H1 (cell line): ENCODE data around the gene PIK3R1. TPM values are rescaled to one million over a fixed set of nuclear protein-coding genes. Genes with fewer than 3 reads are reported as not detected.

Experiments used
- CTCF ChIA-PET: fragments of 300-600 bp; sonication (Branson Sonifier 250); formaldehyde crosslinking; loops from one replicate; lab custom pipeline; 2021; ENCODE audit not compliant: partially characterized antibody; lab: Charles Lee
- POLR2A ChIA-PET: fragments of 300-600 bp; sonication (Branson Sonifier 250); formaldehyde crosslinking; loops from one replicate; lab custom pipeline; 2021; ENCODE audit warnings: inconsistent platforms; ENCODE audit not compliant: partially characterized antibody; lab: Charles Lee
- DNase-seq, 2 experiments: peaks; one replicate each; pipeline versions ENCODE4 v3.0.0 to v3.0.0-alpha.2; 2010 to 2022; ENCODE audit warnings: low spot score in 2 of 2, low read depth in 1 of 2, mixed read lengths in 1 of 2
- FAIRE-seq: peaks from 2 replicates; lab custom pipeline; 2011; peaks lifted over from hg19 to GRCh38; lab: Jason Lieb, UNC
- H2AFZ ChIP-seq: 2 replicates; pipeline ENCODE4 v1.8.1; 2012; ENCODE audit warnings: low read length, inconsistent platforms
- H2AK5ac ChIP-seq: 2 replicates; pipeline ENCODE4 v1.6.1; 2013; ENCODE audit warnings: low read depth, low read length
- H2BK120ac ChIP-seq: replicated peaks from 2 replicates; pipeline ENCODE3; 2013; ENCODE audit warnings: low read depth, low read length, inconsistent platforms
- H2BK12ac ChIP-seq: 2 replicates; pipeline ENCODE4 v1.6.1; 2013; ENCODE audit warnings: low read depth, low read length
- H2BK15ac ChIP-seq: 2 replicates; pipeline ENCODE4 v1.6.1; 2013; ENCODE audit warnings: low read length
- H2BK20ac ChIP-seq: 2 replicates; pipeline ENCODE4 v1.6.1; 2013; ENCODE audit warnings: low read length
- H2BK5ac ChIP-seq: 2 replicates; pipeline ENCODE4 v1.6.1; 2013; ENCODE audit warnings: low read depth, low read length
- H3K14ac ChIP-seq: 2 replicates; pipeline ENCODE4 v1.6.1; 2013; ENCODE audit warnings: inconsistent platforms; ENCODE audit not compliant: insufficient read length
- H3K18ac ChIP-seq: 2 replicates; pipeline ENCODE4 v1.6.1; 2013; ENCODE audit warnings: low read length; ENCODE audit errors: extremely low read depth
- H3K23ac ChIP-seq: 2 replicates; pipeline ENCODE4 v1.6.1; 2013; ENCODE audit warnings: inconsistent platforms; ENCODE audit not compliant: insufficient read length
- H3K23me2 ChIP-seq: 2 replicates; pipeline ENCODE4 v1.6.1; 2013; ENCODE audit warnings: low read depth, low read length
- H3K27ac ChIP-seq: 2 replicates; pipeline ENCODE4 v1.6.1; 2011; ENCODE audit warnings: low read depth, low read length, inconsistent platforms
- H3K27me3 ChIP-seq, 4 experiments: replicated peaks in 1 of 4; 1 replicate in 1 of 4; 2 replicates in 3 of 4; pipeline versions ENCODE4 v1.6.1 to v1.8.1; 2011 to 2013; ENCODE audit warnings: low read length in 3 of 4, mild to moderate bottlenecking in 3 of 4, inconsistent platforms in 2 of 4, mixed read lengths in 2 of 4, moderate library complexity in 1 of 4; ENCODE audit not compliant: control insufficient read depth in 3 of 4, insufficient read depth in 3 of 4; ENCODE audit errors: extremely low read depth in 1 of 4
- H3K36me3 ChIP-seq, 4 experiments: 2 replicates each; pipeline versions ENCODE4 v1.6.1 to v1.8.1; 2011 to 2013; ENCODE audit warnings: mild to moderate bottlenecking in 4 of 4, low read length in 3 of 4, moderate library complexity in 2 of 4, control low read depth in 1 of 4, inconsistent platforms in 1 of 4; ENCODE audit not compliant: insufficient read depth in 4 of 4, control insufficient read depth in 2 of 4
- H3K4ac ChIP-seq: replicated peaks from 2 replicates; pipeline ENCODE3; 2013; ENCODE audit warnings: low read length, low read depth, mixed read lengths, inconsistent platforms; ENCODE audit not compliant: insufficient read length
- H3K4me1 ChIP-seq, 4 experiments: replicated peaks in 1 of 4; 1 replicate in 1 of 4; 2 replicates in 3 of 4; pipeline versions ENCODE4 v1.6.1 to v1.8.1; 2011 to 2013; ENCODE audit warnings: low read length in 3 of 4, inconsistent platforms in 2 of 4, mixed read lengths in 1 of 4; ENCODE audit not compliant: insufficient read depth in 4 of 4, control insufficient read depth in 3 of 4
- H3K4me2 ChIP-seq, 2 experiments: 2 replicates each; pipeline versions ENCODE4 v1.6.1 to v1.8.1; 2011 to 2013; ENCODE audit warnings: low read depth in 2 of 2, low read length in 2 of 2, control low read depth in 1 of 2, inconsistent platforms in 1 of 2, mild to moderate bottlenecking in 1 of 2; ENCODE audit not compliant: insufficient read depth in 1 of 2
- H3K4me3 ChIP-seq, 4 experiments: fragments of 200-600, 300-600 bp in 1 of 4; sonication (generic), shearing (Covaris generic), sonication (Bioruptor Twin) in 1 of 4; 2 replicates each; pipeline versions ENCODE4 v1.5.1 to v1.8.1; 2011 to 2016; ENCODE audit warnings: low read length in 4 of 4, low read depth in 3 of 4, control low read depth in 2 of 4, inconsistent platforms in 2 of 4, mild to moderate bottlenecking in 2 of 4, mixed read lengths in 1 of 4, moderate library complexity in 1 of 4; ENCODE audit not compliant: insufficient read depth in 2 of 4; ENCODE audit errors: extremely low read depth in 1 of 4
- H3K56ac ChIP-seq: replicated peaks from 2 replicates; pipeline ENCODE3; 2013; ENCODE audit warnings: low read depth, mild to moderate bottlenecking, mixed read lengths, low read length, inconsistent platforms; ENCODE audit not compliant: insufficient read length
- H3K79me1 ChIP-seq: 2 replicates; pipeline ENCODE4 v1.6.1; 2013; ENCODE audit warnings: low read depth, low read length, control low read depth
- H3K79me2 ChIP-seq, 2 experiments: 2 replicates each; pipeline versions ENCODE4 v1.6.1 to v1.8.1; 2012 to 2013; ENCODE audit warnings: low read length in 2 of 2, mild to moderate bottlenecking in 2 of 2, inconsistent platforms in 1 of 2; ENCODE audit not compliant: insufficient read depth in 2 of 2, control insufficient read depth in 1 of 2
- H3K9ac ChIP-seq, 4 experiments: replicated peaks in 1 of 4; 1 replicate in 1 of 4; 2 replicates in 3 of 4; pipeline versions ENCODE4 v1.6.1 to v1.8.1; 2011 to 2013; ENCODE audit warnings: low read depth in 3 of 4, low read length in 3 of 4, control low read depth in 2 of 4, mild to moderate bottlenecking in 2 of 4, moderate library complexity in 2 of 4, inconsistent platforms in 1 of 4; ENCODE audit errors: extremely low read depth in 1 of 4
- H3K9me3 ChIP-seq, 2 experiments: 2 replicates each; pipeline versions ENCODE4 v1.6.1 to v1.8.1; 2012 to 2013; ENCODE audit warnings: mild to moderate bottlenecking in 2 of 2, moderate library complexity in 2 of 2, control low read depth in 1 of 2, inconsistent platforms in 1 of 2, low read depth in 1 of 2, low read length in 1 of 2, mixed read lengths in 1 of 2; ENCODE audit not compliant: insufficient read depth in 2 of 2
- H4K20me1 ChIP-seq, 2 experiments: replicated peaks in 1 of 2; 2 replicates each; pipeline versions ENCODE3 to v1.8.1; 2011 to 2013; ENCODE audit warnings: inconsistent platforms in 2 of 2, low read length in 2 of 2, mild to moderate bottlenecking in 1 of 2; ENCODE audit not compliant: insufficient read depth in 2 of 2, control insufficient read depth in 1 of 2
- H4K5ac ChIP-seq: 2 replicates; pipeline ENCODE4 v1.6.1; 2013; ENCODE audit warnings: low read length, low read depth, mixed read lengths, inconsistent platforms; ENCODE audit not compliant: insufficient read length
- H4K8ac ChIP-seq: 2 replicates; pipeline ENCODE4 v1.8.0; 2013; ENCODE audit warnings: mild to moderate bottlenecking, moderate library complexity, low read length, inconsistent platforms; ENCODE audit not compliant: insufficient read depth; ENCODE audit errors: extremely low read depth
- H4K91ac ChIP-seq: replicated peaks from 2 replicates; pipeline ENCODE3; 2013; ENCODE audit warnings: low read length, mixed read lengths, inconsistent platforms; ENCODE audit not compliant: insufficient read length
- ATF2 ChIP-seq: IDR thresholded peaks from 2 replicates; pipeline ENCODE4 v1.6.1; 2012; ENCODE audit warnings: low read length, inconsistent platforms
- WGBS, 2 experiments: shearing (Covaris generic) in 1 of 2; methylation state at CpG; one replicate each; pipeline versions ENCODE4 v1.1.6 to v1.1.7; 2013 to 2015; ENCODE audit warnings: low lambda C conversion rate in 2 of 2, mixed read lengths in 2 of 2, inconsistent platforms in 1 of 2, low coverage in 1 of 2, missing lambda C conversion rate in 1 of 2; ENCODE audit not compliant: insufficient replicate concordance in 2 of 2, insufficient coverage in 1 of 2, insufficient read length in 1 of 2; ENCODE audit errors: extremely low coverage in 1 of 2, missing lambda C conversion rate in 1 of 2; 5-methylcytosine and 5-hydroxymethylcytosine counted together
- polyA plus RNA-seq, 7 experiments: library from polyadenylated mRNA; depleted of rRNA in 3 of 7; stranded (reverse) in 5 of 7; unstranded in 2 of 7; fragments of >200 nt in 5 of 7; fragments of 200-250 nt in 2 of 7; gene quantifications; 1 replicate in 5 of 7; 2 replicates in 1 of 7; 4 replicates in 1 of 7; pipeline versions ENCODE4 v1.2.1 to v1.2.3, GENCODE V29; 2011 to 2013; ENCODE audit warnings: missing spikeins in 2 of 7, mixed read lengths in 2 of 7
- total RNA-seq: library from RNA; stranded (reverse); fragmentation: NEBNext Ultra II Directional; extraction: Animal tissue kit (Norgen Biotek cat#: 25700); gene quantifications from 2 replicates; pipeline ENCODE4 v1.2.1, GENCODE V29; 2021

The PIK3R1 gene
- total and polyA plus RNA-seq, 2 of the 8 experiments (the other 6 are each of a cell fraction or from before 2014, with no cell fraction given): 2.3 to 13.7 TPM

- no peak overlapping the region for H2BK5ac ChIP-seq
- no peak overlapping the region for H3K4me3 ChIP-seq
- no peak overlapping the region for H2BK15ac ChIP-seq
- H2AFZ ChIP-seq: no peak overlapping the region
- ChIA-PET POLR2A (no interaction called here), CTCF (no interaction called here)
- no peak overlapping the region for H4K8ac ChIP-seq
- H3K14ac ChIP-seq: no peak overlapping the region
- H3K23me2 ChIP-seq: peaks cover 8% of the 10 kb centered on the region
- FAIRE-seq (no peak), DNase-seq (no peak)
- H4K5ac ChIP-seq: no peak overlapping the region
- H3K9me3 ChIP-seq: no peaks in the 10 kb centered on the region
- no peak overlapping the region for H3K4ac ChIP-seq
- no peak overlapping the region for H3K27ac ChIP-seq
- H3K9ac ChIP-seq: no peak overlapping the region
- no peak overlapping the region for H2AK5ac ChIP-seq
- H3K18ac ChIP-seq: no peak overlapping the region
- H3K23ac ChIP-seq: no peak overlapping the region
- H2BK12ac ChIP-seq: no peak overlapping the region
- peaks cover 3 to 7% (median 5%) of the 10 kb centered on the region in 4 experiments; a peak in 5 of 7 replicates for H3K4me1 ChIP-seq
- TF ChIP-seq ATF2: no peak
- H4K20me1 ChIP-seq: no peaks in the 10 kb centered on the region
- no peak overlapping the region for H3K4me2 ChIP-seq
- 83% methylated on average over 3 of the region's 3 CpGs; no CpG with 5 or more reads in 1 of the 2 experiments for WGBS, 2 experiments
- no peaks in the 10 kb centered on the region for H3K27me3 ChIP-seq
- no peak overlapping the region for H2BK120ac ChIP-seq
- no peaks in the 10 kb centered on the region for H3K79me2 ChIP-seq
- H3K36me3 ChIP-seq: peaks cover 2 to 22% (median 20%) of the 10 kb centered on the region in 4 experiments; a peak in 6 of 8 replicates
- no peak overlapping the region for H2BK20ac ChIP-seq
- H4K91ac ChIP-seq: no peak overlapping the region
- H3K79me1 ChIP-seq: no peaks in the 10 kb centered on the region
- no peak overlapping the region for H3K56ac ChIP-seq
Measured at GRCh38 chr5:68292316-68292715, 76.8 kb downstream of the PIK3R1 start.
